ENCODE data around the gene ATP4A. TPM values are rescaled to one million over a fixed set of nuclear protein-coding genes. Genes with fewer than 3 reads are reported as not detected.

ATP4A gene
- total RNA-seq, 1 donor from 2014 or later, result not detected

GRCh38 chr19:35612224-35612558, 48.7 kb upstream of the ATP4A start:
- Mint-ChIP-seq H3K9me3 (ENCODE audit: unreplicated experiment) (peaks cover 16% of the 10 kb centered on the region), H3K27ac (ENCODE audit: unreplicated experiment) (peak overlapping the region; percentile 75), H3K4me1 (ENCODE audit: low read depth, unreplicated experiment) (no peaks in the 10 kb centered on the region), H3K27me3 (ENCODE audit: low read depth, unreplicated experiment) (peaks cover 15% of the 10 kb centered on the region), H3K4me3 (ENCODE audit: unreplicated experiment) (peak overlapping the region; percentile 82), H3K36me3 (ENCODE audit: low read depth, unreplicated experiment) (peaks cover 3% of the 10 kb centered on the region)
- no peaks in the 10 kb centered on the region for H4K20me1 ChIP-seq (ENCODE audit: insufficient read depth, low read length)
- no peak for TF ChIP-seq EZH2 (IDR thresholded peaks at IDR 0.05; ENCODE audit: insufficient read depth, low read length)
- TF ChIP-seq, protein P1, sequence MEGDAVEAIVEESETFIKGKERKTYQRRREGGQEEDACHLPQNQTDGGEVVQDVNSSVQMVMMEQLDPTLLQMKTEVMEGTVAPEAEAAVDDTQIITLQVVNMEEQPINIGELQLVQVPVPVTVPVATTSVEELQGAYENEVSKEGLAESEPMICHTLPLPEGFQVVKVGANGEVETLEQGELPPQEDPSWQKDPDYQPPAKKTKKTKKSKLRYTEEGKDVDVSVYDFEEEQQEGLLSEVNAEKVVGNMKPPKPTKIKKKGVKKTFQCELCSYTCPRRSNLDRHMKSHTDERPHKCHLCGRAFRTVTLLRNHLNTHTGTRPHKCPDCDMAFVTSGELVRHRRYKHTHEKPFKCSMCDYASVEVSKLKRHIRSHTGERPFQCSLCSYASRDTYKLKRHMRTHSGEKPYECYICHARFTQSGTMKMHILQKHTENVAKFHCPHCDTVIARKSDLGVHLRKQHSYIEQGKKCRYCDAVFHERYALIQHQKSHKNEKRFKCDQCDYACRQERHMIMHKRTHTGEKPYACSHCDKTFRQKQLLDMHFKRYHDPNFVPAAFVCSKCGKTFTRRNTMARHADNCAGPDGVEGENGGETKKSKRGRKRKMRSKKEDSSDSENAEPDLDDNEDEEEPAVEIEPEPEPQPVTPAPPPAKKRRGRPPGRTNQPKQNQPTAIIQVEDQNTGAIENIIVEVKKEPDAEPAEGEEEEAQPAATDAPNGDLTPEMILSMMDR (IDR thresholded peaks at IDR 0.05; ENCODE audit: insufficient read depth, low read depth, low read length), result no peak
- FAIRE-seq (no peak), DNase-seq (ENCODE audit: low read depth) (no peak)
- H3K4me2 ChIP-seq (ENCODE audit: low read length), result peak overlapping the region; percentile 92
- H3K27ac ChIP-seq (ENCODE audit: low read depth, low read length), result no peak overlapping the region
- peak overlapping the region; percentile 86 for H3K9ac ChIP-seq (ENCODE audit: low read length)
- peak overlapping the region; percentile 90 for H2AFZ ChIP-seq (ENCODE audit: low read depth, low read length)
- H3K36me3 ChIP-seq (ENCODE audit: insufficient read depth, low read length), result no peaks in the 10 kb centered on the region
- H3K4me1 ChIP-seq (ENCODE audit: insufficient read depth, low read length), result no peaks in the 10 kb centered on the region
- H3K27me3 ChIP-seq (ENCODE audit: insufficient read depth, low read length), result peaks cover 2% of the 10 kb centered on the region
- peak overlapping the region; percentile 77 for H3K4me3 ChIP-seq (ENCODE audit: insufficient read depth, low read depth, low read length)
- peaks cover 2% of the 10 kb centered on the region for H3K79me2 ChIP-seq (ENCODE audit: insufficient read depth, low read length)
- H3K9me3 ChIP-seq (ENCODE audit: insufficient read depth, low read depth, low read length), result peaks cover 3% of the 10 kb centered on the region

- H3K4me3 Mint-ChIP-seq (ENCODE audit: unreplicated experiment), result no peak overlapping the region
- Histone ChIP-seq H4K20me1 (ENCODE audit: insufficient read depth, low read length) (no peaks in the 10 kb centered on the region), H2AFZ (ENCODE audit: low read depth, low read length) (no peak overlapping the region), H3K79me2 (ENCODE audit: insufficient read depth, low read length) (peaks cover 2% of the 10 kb centered on the region), H3K36me3 (ENCODE audit: insufficient read depth, low read length) (no peaks in the 10 kb centered on the region), H3K27ac (ENCODE audit: low read depth, low read length) (no peak overlapping the region), H3K4me2 (ENCODE audit: low read length) (no peak overlapping the region), H3K4me3 (ENCODE audit: insufficient read depth, low read depth, low read length) (no peak overlapping the region), H3K9ac (ENCODE audit: low read length) (no peak overlapping the region), H3K9me3 (ENCODE audit: insufficient read depth, low read depth, low read length) (peaks cover 3% of the 10 kb centered on the region), H3K4me1 (ENCODE audit: insufficient read depth, low read length) (no peaks in the 10 kb centered on the region), H3K27me3 (ENCODE audit: insufficient read depth, low read length) (peaks cover 2% of the 10 kb centered on the region)
- TF ChIP-seq, protein P1 (IDR thresholded peaks at IDR 0.05; ENCODE audit: insufficient read depth, low read depth, low read length), result no peak
- no peak for TF ChIP-seq EZH2 (IDR thresholded peaks at IDR 0.05; ENCODE audit: insufficient read depth, low read length)
- H3K4me1 Mint-ChIP-seq (ENCODE audit: low read depth, unreplicated experiment), result peaks cover 3% of the 10 kb centered on the region
- FAIRE-seq, result no peak
- peaks cover 14% of the 10 kb centered on the region for H3K27me3 Mint-ChIP-seq (ENCODE audit: low read depth, unreplicated experiment)
- peaks cover 24% of the 10 kb centered on the region for H3K9me3 Mint-ChIP-seq (ENCODE audit: unreplicated experiment)
- peaks cover 3% of the 10 kb centered on the region for H3K36me3 Mint-ChIP-seq (ENCODE audit: low read depth, unreplicated experiment)
- H3K27ac Mint-ChIP-seq (ENCODE audit: unreplicated experiment), result no peak overlapping the region
- DNase-seq (ENCODE audit: low read depth), result no peak
Observed at GRCh38 chr19:35609851-35610353, 46.4 kb upstream of the ATP4A start.

DNA sequence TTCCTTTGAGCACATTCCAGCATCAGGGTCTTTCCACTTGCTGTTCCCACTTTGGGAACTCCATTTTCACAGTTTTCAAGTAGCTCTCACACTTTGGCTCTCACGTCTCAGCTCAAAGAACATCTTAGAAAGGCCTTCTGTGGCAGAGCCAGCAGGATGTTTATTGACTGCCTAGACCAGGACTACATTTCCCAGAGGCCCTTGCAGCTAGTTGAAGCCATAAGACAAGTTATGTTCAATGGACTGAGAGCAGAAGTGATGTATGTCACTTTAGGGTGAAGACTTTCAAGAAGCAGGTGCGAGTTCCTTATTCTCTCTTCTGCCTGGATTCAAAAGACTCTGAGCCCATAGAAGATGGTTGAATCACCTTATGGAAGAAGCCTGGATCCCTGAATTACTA, 44.8 kb upstream of the ATP4A start:
- no peaks in the 10 kb centered on the region for H4K20me1 ChIP-seq (ENCODE audit: insufficient read depth, low read length)
- no peaks in the 10 kb centered on the region for H3K4me1 ChIP-seq (ENCODE audit: insufficient read depth, low read length)
- H3K27me3 ChIP-seq (ENCODE audit: insufficient read depth, low read length), result peaks cover 2% of the 10 kb centered on the region
- Mint-ChIP-seq H3K9me3 (ENCODE audit: unreplicated experiment) (peaks cover 24% of the 10 kb centered on the region), H3K4me3 (ENCODE audit: unreplicated experiment) (no peak overlapping the region), H3K4me1 (ENCODE audit: low read depth, unreplicated experiment) (peaks cover 7% of the 10 kb centered on the region), H3K27ac (ENCODE audit: unreplicated experiment) (no peak overlapping the region), H3K36me3 (ENCODE audit: low read depth, unreplicated experiment) (peaks cover 5% of the 10 kb centered on the region), H3K27me3 (ENCODE audit: low read depth, unreplicated experiment) (peaks cover 14% of the 10 kb centered on the region)
- no peak overlapping the region for H3K9ac ChIP-seq (ENCODE audit: low read length)
- H3K36me3 ChIP-seq (ENCODE audit: insufficient read depth, low read length), result no peaks in the 10 kb centered on the region
- DNase-seq (ENCODE audit: low read depth), result no peak
- H2AFZ ChIP-seq (ENCODE audit: low read depth, low read length), result no peak overlapping the region
- FAIRE-seq, result no peak
- H3K4me3 ChIP-seq (ENCODE audit: insufficient read depth, low read depth, low read length), result no peak overlapping the region
- H3K9me3 ChIP-seq (ENCODE audit: insufficient read depth, low read depth, low read length), result peaks cover 3% of the 10 kb centered on the region
- no peak overlapping the region for H3K4me2 ChIP-seq (ENCODE audit: low read length)
- no peak for TF ChIP-seq EZH2 (IDR thresholded peaks at IDR 0.05; ENCODE audit: insufficient read depth, low read length)
- TF ChIP-seq, protein P1 (IDR thresholded peaks at IDR 0.05; ENCODE audit: insufficient read depth, low read depth, low read length), result no peak
- H3K27ac ChIP-seq (ENCODE audit: low read depth, low read length), result no peak overlapping the region
- peaks cover 2% of the 10 kb centered on the region for H3K79me2 ChIP-seq (ENCODE audit: insufficient read depth, low read length)
